Stimulated activated CD4-positive, alpha-beta T cell treated with anti-CD3 and anti-CD28 coated beads, Interleukin-4, amount 100 ng/mL, for 4 hours (primary cell): ENCODE measurements around the gene NADK2.

Experiments used
- DNase-seq, 2 experiments: peaks; one replicate each; pipeline ENCODE4 v3.0.0-alpha.2; 2020

The NADK2 gene

GRCh38 chr5:36160617-36161016, 81.1 kb downstream of the NADK2 start:
- no peak for DNase-seq

- no peak for DNase-seq
These were observed 83.6 kb downstream of the NADK2 start for GRCh38 chr5:36158144-36158543.

- DNase-seq = no peak
These were observed 85.1 kb downstream of the NADK2 start for GRCh38 chr5:36156619-36157018.

- no peak for DNase-seq
These were observed 85.6 kb downstream of the NADK2 start for GRCh38 chr5:36156121-36156601.

GRCh38 chr5:36155291-36155690, 86.4 kb downstream of the NADK2 start:
- DNase-seq = no peak

GRCh38 chr5:36153726-36154125, 88.0 kb downstream of the NADK2 start:
- DNase-seq = no peak

- no peak for DNase-seq
These were observed 88.4 kb downstream of the NADK2 start for GRCh38 chr5:36153298-36153677.

GRCh38 chr5:36152324-36153297, 89.1 kb downstream of the NADK2 start:
- DNase-seq = no peak

GRCh38 chr5:36151434-36152323, 90.0 kb downstream of the NADK2 start, which contains the start of the genes LMBRD2 and SKP2:
LMBRD2 (minus strand) TSS chr5:36151887; CDS start chr5:36143349, 8,538 bp downstream.
SKP2 (plus strand) TSS chr5:36152111; CDS start chr5:36152263, 152 bp downstream.
- peak; percentile 93 to 97 for DNase-seq

GRCh38 chr5:36150676-36151433, 90.9 kb downstream of the NADK2 start:
- DNase-seq = peak; percentile 26 to 33

GRCh38 chr5:36147681-36148080, 94.0 kb downstream of the NADK2 start:
- DNase-seq = no peak

GRCh38 chr5:36146390-36146789, 95.3 kb downstream of the NADK2 start:
- DNase-seq = no peak

- DNase-seq = no peak
These were observed 96.4 kb downstream of the NADK2 start for GRCh38 chr5:36145311-36145710.
